A673 (cell line): ENCODE results near the gene GOLGA6D. TPM values are rescaled to one million over a fixed set of nuclear protein-coding genes. Genes with fewer than 3 reads are reported as not detected.
"Not testable (repeated sequence)": the region's sequence is repeated elsewhere in the genome, so short reads cannot be mapped to it uniquely, and the experiment has no call there.

Experiments
- BruUV-seq: library from RNA; stranded (reverse); fragments of 400-500 nt; replicated peaks from 2 replicates; lab custom pipeline; 2021; lab: Mats Ljungman, UMichigan
- CTCF ChIA-PET: fragments of 300-600 bp; sonication (Branson Sonifier 250); formaldehyde crosslinking; loops from one replicate; lab custom pipeline; 2022; ENCODE audit warnings: antibody characterized with exemption; lab: Charles Lee
- POLR2A ChIA-PET: fragments of 300-600 bp; sonication (Branson Sonifier 250); formaldehyde crosslinking; loops from one replicate; lab custom pipeline; 2022; ENCODE audit warnings: antibody characterized with exemption; ENCODE audit not compliant: low non-redundant PET; lab: Charles Lee
- DNase-seq: peaks from one replicate; pipeline ENCODE4 v3.0.0-alpha.2; 2015; ENCODE audit warnings: low spot score
- H3K27ac ChIP-seq: fragments of 200-600 bp; sonication (generic); 2 replicates; pipeline ENCODE4 v1.5.1; 2016; ENCODE audit warnings: mixed run types, low read depth, mild to moderate bottlenecking, mixed read lengths, antibody characterized with exemption, low read length; ENCODE audit not compliant: poor library complexity, severe bottlenecking
- H3K27me3 ChIP-seq: fragments of 200-600 bp; sonication (generic); replicated peaks from 2 replicates; pipeline ENCODE4 v1.6.1; 2017; ENCODE audit warnings: mixed run types, low read depth, mild to moderate bottlenecking, mixed read lengths, antibody characterized with exemption, low read length; ENCODE audit not compliant: insufficient read depth, poor library complexity
- H3K36me3 ChIP-seq: fragments of 200-600 bp; sonication (generic); 2 replicates; pipeline ENCODE4 v1.6.1; 2016; ENCODE audit warnings: mixed run types, mild to moderate bottlenecking, mixed read lengths, antibody characterized with exemption, low read length; ENCODE audit not compliant: insufficient read depth, poor library complexity, severe bottlenecking
- H3K4me1 ChIP-seq: fragments of 200-600 bp; sonication (generic); 2 replicates; pipeline ENCODE4 v1.6.1; 2017; ENCODE audit warnings: mixed run types, mild to moderate bottlenecking, mixed read lengths, antibody characterized with exemption, low read length; ENCODE audit not compliant: insufficient read depth, poor library complexity, severe bottlenecking
- H3K4me3 ChIP-seq: fragments of 200-600 bp; sonication (generic); 2 replicates; pipeline ENCODE4 v1.5.1; 2016; ENCODE audit warnings: low read depth, mixed run types, mild to moderate bottlenecking, mixed read lengths, low read length; ENCODE audit not compliant: poor library complexity, severe bottlenecking
- H3K9me3 ChIP-seq: fragments of 200-600 bp; sonication (generic); 2 replicates; pipeline ENCODE4 v1.6.1; 2016; ENCODE audit warnings: mixed run types, low read depth, mild to moderate bottlenecking, mixed read lengths, antibody characterized with exemption, low read length; ENCODE audit not compliant: poor library complexity, severe bottlenecking
- CTCF ChIP-seq: fragments of 300-800, 200-600 bp; sonication (generic); conservative IDR thresholded peaks from 2 replicates; pipeline ENCODE4 v1.5.1; 2017; ENCODE audit warnings: low read depth, mild to moderate bottlenecking, antibody characterized with exemption, low read length, moderate library complexity, mixed read lengths
- EZH2 ChIP-seq: fragments of 200-600 bp; sonication (generic); IDR thresholded peaks from 2 replicates; pipeline ENCODE4 v1.6.1; 2017; ENCODE audit warnings: borderline replicate concordance, low read depth, mild to moderate bottlenecking, mixed read lengths, antibody characterized with exemption, low read length; ENCODE audit not compliant: poor library complexity, severe bottlenecking
- intact Hi-C: fragments of 100-400 bp; cut with micrococcal nuclease; formaldehyde crosslinking; loops from one replicate; pipeline ENCODE4 v1.10.0; 2022; ENCODE audit not compliant: unreplicated experiment
- total RNA-seq: library from RNA; stranded (reverse); gene quantifications from 2 replicates; pipeline ENCODE4 v1.2.3, GENCODE V29; 2021

GOLGA6D gene
- total RNA-seq, 1 experiment from 2014 or later: not detected

GRCh38 chr15:75302318-75302717 is 19.7 kb downstream of the GOLGA6D start:
- ChIA-PET CTCF (no interaction called here), POLR2A (no interaction called here)
- BruUV-seq: no TSS peak
- H3K4me3 ChIP-seq: no peak overlapping the region
- H3K9me3 ChIP-seq: no peaks in the 10 kb centered on the region
- TF ChIP-seq EZH2 (no peak), CTCF (no peak)
- H3K4me1 ChIP-seq: no peaks in the 10 kb centered on the region
- no peaks in the 10 kb centered on the region for H3K27me3 ChIP-seq
- no peak overlapping the region for H3K27ac ChIP-seq
- intact Hi-C loops: no loop called here
- DNase-seq: no peak
- H3K36me3 ChIP-seq: no peaks in the 10 kb centered on the region

- H3K9me3 ChIP-seq, intact Hi-C loops, DNase-seq, H3K4me3 ChIP-seq, POLR2A ChIA-PET, H3K27me3 ChIP-seq, H3K4me1 ChIP-seq, H3K36me3 ChIP-seq, CTCF ChIA-PET, BruUV-seq, H3K27ac ChIP-seq: not testable (repeated sequence)
These were observed 20.1 kb downstream of the GOLGA6D start for GRCh38 chr15:75302753-75303152.

GRCh38 chr15:75306188-75306587 is 23.6 kb downstream of the GOLGA6D start:
- Histone ChIP-seq H3K4me3 (no peak overlapping the region), H3K9me3 (no peaks in the 10 kb centered on the region), H3K4me1 (no peaks in the 10 kb centered on the region), H3K27ac (no peak overlapping the region), H3K36me3 (no peaks in the 10 kb centered on the region), H3K27me3 (no peaks in the 10 kb centered on the region)
- no TSS peak for BruUV-seq
- intact Hi-C loops: no loop called here
- ChIA-PET CTCF (no interaction called here), POLR2A (no interaction called here)
- TF ChIP-seq EZH2: no peak
- TF ChIP-seq CTCF: no peak
- DNase-seq: no peak

- TF ChIP-seq CTCF (peak; percentile 66), EZH2 (no peak)
- DNase-seq: peak; percentile 69
- Histone ChIP-seq H3K27ac (no peak overlapping the region), H3K4me3 (no peak overlapping the region), H3K36me3 (no peaks in the 10 kb centered on the region), H3K27me3 (no peaks in the 10 kb centered on the region), H3K4me1 (no peaks in the 10 kb centered on the region), H3K9me3 (no peaks in the 10 kb centered on the region)
- intact Hi-C loops: loop anchor here (1.0 kb wide), 1 partner anchor 279 kb away; no protein-coding TSS in a partner anchor
- POLR2A ChIA-PET: no interaction called here
- BruUV-seq: no TSS peak
- CTCF ChIA-PET: no interaction called here
These were observed 25.2 kb downstream of the GOLGA6D start for GRCh38 chr15:75307778-75308390.
